ENCODE data around the gene MRPS18B.

Gene MRPS18B

GRCh38 chr6:30599625-30600324 is 17.9 kb upstream of the MRPS18B start:
- DNase-seq (ENCODE audit: extremely low spot score): no peak
- ChIA-PET CTCF (interaction anchor here (1.0 to 8.5 kb wide), 6 partner anchors 9 to 131 kb away, joined by 3 to 93 read pairs (median 48); no protein-coding TSS in a partner anchor), POLR2A (interaction anchor here (1.0 to 5.9 kb wide), 2 partner anchors 14 to 46 kb away, joined by 3 to 72 read pairs; no protein-coding TSS in a partner anchor)
- TF ChIP-seq CTCF (IDR thresholded peaks at IDR 0.05; ENCODE audit: control extremely low read depth, extremely low read depth, low read depth, missing control alignments): no peak

- TF ChIP-seq CTCF (IDR thresholded peaks at IDR 0.05; ENCODE audit: control extremely low read depth, extremely low read depth, low read depth, missing control alignments): no peak
- POLR2A ChIA-PET: interaction anchor here (1.0 to 5.9 kb wide), 3 partner anchors 10 to 46 kb away, joined by 3 to 72 read pairs (median 3); no protein-coding TSS in a partner anchor
- CTCF ChIA-PET: interaction anchor here (1.6 to 8.5 kb wide), 6 partner anchors 10 to 130 kb away, joined by 4 to 93 read pairs (median 48); no protein-coding TSS in a partner anchor
- DNase-seq (ENCODE audit: extremely low spot score): no peak
Observed at GRCh38 chr6:30600451-30600961, 17.1 kb upstream of the MRPS18B start.

- CTCF ChIA-PET: interaction anchor here (1.6 to 8.5 kb wide), 6 partner anchors 9 to 129 kb away, joined by 4 to 93 read pairs (median 48); no protein-coding TSS in a partner anchor
- TF ChIP-seq CTCF (IDR thresholded peaks at IDR 0.05; ENCODE audit: control extremely low read depth, extremely low read depth, low read depth, missing control alignments): no peak
- POLR2A ChIA-PET: interaction anchor here (1.3 to 5.9 kb wide), 2 partner anchors 9 to 13 kb away, joined by 3 to 72 read pairs; no protein-coding TSS in a partner anchor
- no peak for DNase-seq (ENCODE audit: extremely low spot score)
Observed at GRCh38 chr6:30601436-30601814, 16.2 kb upstream of the MRPS18B start.

- ChIA-PET CTCF (interaction anchor here (1.6 to 8.5 kb wide), 5 partner anchors 8 to 121 kb away, joined by 4 to 93 read pairs (median 50); no protein-coding TSS in a partner anchor), POLR2A (interaction anchor here (1.3 to 5.9 kb wide), 2 partner anchors 8 to 12 kb away, joined by 3 to 72 read pairs; no protein-coding TSS in a partner anchor)
- DNase-seq (ENCODE audit: extremely low spot score): no peak
- no peak for TF ChIP-seq CTCF (IDR thresholded peaks at IDR 0.05; ENCODE audit: control extremely low read depth, extremely low read depth, low read depth, missing control alignments)
Observed at GRCh38 chr6:30601815-30602641, 15.6 kb upstream of the MRPS18B start.

GRCh38 chr6:30603961-30604360 is 13.7 kb upstream of the MRPS18B start:
- CTCF ChIA-PET: interaction anchor here (1.1 to 1.9 kb wide), 4 partner anchors 9 to 122 kb away, joined by 3 to 6 read pairs (median 3); no protein-coding TSS in a partner anchor
- no peak for DNase-seq (ENCODE audit: extremely low spot score)
- POLR2A ChIA-PET: interaction anchor here (0.6 to 2.5 kb wide), 2 partner anchors 10 kb away, joined by 5 to 27 read pairs; no protein-coding TSS in a partner anchor
- no peak for TF ChIP-seq CTCF (IDR thresholded peaks at IDR 0.05; ENCODE audit: control extremely low read depth, extremely low read depth, low read depth, missing control alignments)

GRCh38 chr6:30610065-30610464 is 7.6 kb upstream of the MRPS18B start:
- TF ChIP-seq CTCF (IDR thresholded peaks at IDR 0.05; ENCODE audit: control extremely low read depth, extremely low read depth, low read depth, missing control alignments): no peak
- ChIA-PET POLR2A (interaction anchor here (0.8 to 1.3 kb wide), 4 partner anchors 9 to 39 kb away, joined by 3 read pairs; partner anchors contain the start of gene ABCF1), CTCF (interaction anchor here (0.7 to 1.8 kb wide), 9 partner anchors 9 to 477 kb away, joined by 3 to 16 read pairs (median 3); no protein-coding TSS in a partner anchor)
- no peak for DNase-seq (ENCODE audit: extremely low spot score)

Data from GM10248 (cell line).